Upper lobe of left lung (tissue), 4 donors: ENCODE data around the gene TROAP.

Source experiments
- POLR2AphosphoS5 ChIP-seq, 2 donors: sonication (generic); formaldehyde crosslinking; IDR thresholded peaks; one replicate each; pipeline ENCODE4 v1.5.1; 2017; ENCODE audit warnings: antibody characterized with exemption in 2 of 2
- TF ChIP-seq, protein P1 (sequence below), 6 experiments: fragments of 450-650 bp in 4 of 6; fragments of 200-600 bp in 2 of 6; sonication (generic) in 2 of 6; IDR thresholded peaks; one replicate each; pipeline ENCODE4 v1.5.1; 2016 to 2019; ENCODE audit warnings: antibody characterized with exemption in 6 of 6

DNA sequence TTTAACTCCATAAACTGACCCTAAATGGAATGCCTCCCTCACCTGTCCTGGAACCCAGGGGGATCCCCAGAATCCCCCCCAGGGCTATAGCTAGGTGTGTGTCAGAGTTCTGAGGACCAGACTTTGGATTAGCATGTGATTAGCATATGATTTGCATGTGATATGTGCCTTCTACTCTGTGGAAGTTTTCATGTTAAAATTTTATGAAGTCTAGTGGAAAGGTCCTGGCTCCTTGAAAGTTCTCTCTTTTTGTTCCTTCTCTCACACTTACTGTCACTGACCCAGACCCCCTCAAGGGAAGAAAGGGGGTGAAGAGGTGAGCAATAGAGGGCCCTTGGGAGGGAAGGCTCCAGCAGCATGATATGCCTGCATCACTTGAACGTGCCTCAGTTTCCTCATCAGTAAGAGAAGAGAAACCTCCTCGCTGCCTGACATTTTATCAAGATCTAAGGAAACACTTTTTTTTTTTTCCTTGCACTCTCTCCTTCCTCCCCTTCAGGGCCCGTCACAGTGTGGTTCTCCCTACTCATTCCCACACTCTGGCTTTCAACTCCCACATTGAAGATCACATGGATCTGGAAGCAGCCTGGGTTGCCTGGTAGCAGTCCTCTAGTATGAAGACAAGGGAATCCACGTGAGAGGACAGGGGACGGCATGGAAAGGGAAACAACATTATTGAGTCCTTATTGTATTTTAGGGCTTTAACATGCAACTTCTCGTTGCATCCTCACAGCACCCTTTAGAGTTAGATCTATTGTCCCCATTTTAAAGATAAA is 17.2 kb downstream of the TROAP start:
- no peak for TF ChIP-seq POLR2AphosphoS5 (IDR thresholded peaks at IDR 0.05)
- TF ChIP-seq, protein P1, sequence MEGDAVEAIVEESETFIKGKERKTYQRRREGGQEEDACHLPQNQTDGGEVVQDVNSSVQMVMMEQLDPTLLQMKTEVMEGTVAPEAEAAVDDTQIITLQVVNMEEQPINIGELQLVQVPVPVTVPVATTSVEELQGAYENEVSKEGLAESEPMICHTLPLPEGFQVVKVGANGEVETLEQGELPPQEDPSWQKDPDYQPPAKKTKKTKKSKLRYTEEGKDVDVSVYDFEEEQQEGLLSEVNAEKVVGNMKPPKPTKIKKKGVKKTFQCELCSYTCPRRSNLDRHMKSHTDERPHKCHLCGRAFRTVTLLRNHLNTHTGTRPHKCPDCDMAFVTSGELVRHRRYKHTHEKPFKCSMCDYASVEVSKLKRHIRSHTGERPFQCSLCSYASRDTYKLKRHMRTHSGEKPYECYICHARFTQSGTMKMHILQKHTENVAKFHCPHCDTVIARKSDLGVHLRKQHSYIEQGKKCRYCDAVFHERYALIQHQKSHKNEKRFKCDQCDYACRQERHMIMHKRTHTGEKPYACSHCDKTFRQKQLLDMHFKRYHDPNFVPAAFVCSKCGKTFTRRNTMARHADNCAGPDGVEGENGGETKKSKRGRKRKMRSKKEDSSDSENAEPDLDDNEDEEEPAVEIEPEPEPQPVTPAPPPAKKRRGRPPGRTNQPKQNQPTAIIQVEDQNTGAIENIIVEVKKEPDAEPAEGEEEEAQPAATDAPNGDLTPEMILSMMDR (IDR thresholded peaks at IDR 0.05), result no peak
